Dermis blood vessel endothelial cell (primary cell): ENCODE measurements around the gene PRKG1. TPM values are rescaled to one million over a fixed set of nuclear protein-coding genes. Genes with fewer than 3 reads are reported as not detected.
A peak's percentile ranks its signal among the peaks of the same experiment; 100 is the strongest.
"Not testable (repeated sequence)": the region's sequence is repeated elsewhere in the genome, so short reads cannot be mapped to it uniquely, and the experiment has no call there.

Experiments
- DNase-seq: peaks from one replicate; pipeline ENCODE4 v3.0.0; 2010
- total RNA-seq: library from RNA; depleted of rRNA; stranded (reverse); fragments of >200 nt; gene quantifications from 2 replicates; pipeline ENCODE4 v1.2.3, GENCODE V29; 2014

Gene PRKG1
- total RNA-seq, 1 donor from 2014 or later: 4.1 TPM

GRCh38 chr10:51667678-51668335, 593.5 kb downstream of the PRKG1 start:
- peak; percentile 16 for DNase-seq

- no peak for DNase-seq
Measured at GRCh38 chr10:51668336-51668689, 594.0 kb downstream of the PRKG1 start.

- no peak for DNase-seq
Measured at GRCh38 chr10:51669041-51669440, 594.8 kb downstream of the PRKG1 start.

- no peak for DNase-seq
Measured at GRCh38 chr10:51672039-51672535, 597.8 kb downstream of the PRKG1 start.

GRCh38 chr10:51675088-51675487, 600.8 kb downstream of the PRKG1 start:
- DNase-seq: no peak

- DNase-seq: no peak
Measured at GRCh38 chr10:51679841-51680240, 605.6 kb downstream of the PRKG1 start.

- DNase-seq: no peak
Measured at GRCh38 chr10:51683031-51683691, 608.9 kb downstream of the PRKG1 start.

GRCh38 chr10:51685768-51686167, 611.5 kb downstream of the PRKG1 start:
- DNase-seq: no peak

- no peak for DNase-seq
Measured at GRCh38 chr10:51687296-51687695, 613.0 kb downstream of the PRKG1 start.

GRCh38 chr10:51688826-51689225, 614.5 kb downstream of the PRKG1 start:
- DNase-seq: not testable (repeated sequence)

GRCh38 chr10:51689536-51689935, 615.2 kb downstream of the PRKG1 start:
- DNase-seq: no peak

- no peak for DNase-seq
Measured at GRCh38 chr10:51691135-51691534, 616.8 kb downstream of the PRKG1 start.

- no peak for DNase-seq
Measured at GRCh38 chr10:51694086-51694768, 619.9 kb downstream of the PRKG1 start.

- DNase-seq: no peak
Measured at GRCh38 chr10:51696251-51696650, 622.0 kb downstream of the PRKG1 start.

- peak; percentile 1 for DNase-seq
Measured at GRCh38 chr10:51698473-51699063, 624.3 kb downstream of the PRKG1 start.

GRCh38 chr10:51699145-51699474, 624.8 kb downstream of the PRKG1 start:
- no peak for DNase-seq

GRCh38 chr10:51699475-51700227, 625.4 kb downstream of the PRKG1 start, which contains the start of gene CSTF2T:
Gene CSTF2T, minus strand, starts transcription at chr10:51699595. Its CDS starts 46 bp downstream, at chr10:51699549.
- DNase-seq: peak; percentile 96

- DNase-seq: peak; percentile 42
Measured at GRCh38 chr10:51700228-51700817, 626.0 kb downstream of the PRKG1 start.

- no peak for DNase-seq
Measured at GRCh38 chr10:51705774-51706173, 631.5 kb downstream of the PRKG1 start.

GRCh38 chr10:51706225-51706624, 631.9 kb downstream of the PRKG1 start:
- DNase-seq: no peak

- DNase-seq: no peak
Measured at GRCh38 chr10:51707392-51707791, 633.1 kb downstream of the PRKG1 start.

- DNase-seq: no peak
Measured at GRCh38 chr10:51707821-51708424, 633.6 kb downstream of the PRKG1 start.
